SK-N-SH treated with all-trans-retinoic acid at 6 μM for 48 hours (cell line): ENCODE measurements around the gene RELA.

Experiments
- ARNTL ChIP-seq: fragments of 450-650 bp; formaldehyde crosslinking; IDR thresholded peaks from 2 replicates; pipeline ENCODE4 v1.5.0; 2020; ENCODE audit warnings: low read depth, mild to moderate bottlenecking, moderate library complexity, borderline replicate concordance
- BACH2 ChIP-seq: fragments of 250-450 bp; sonication (Bioruptor Pico); IDR thresholded peaks from 2 replicates; pipeline ENCODE4 v1.9.0; 2021; ENCODE audit warnings: mild to moderate bottlenecking, borderline replicate concordance
- CREB5 ChIP-seq: fragments of 250-450 bp; sonication (Bioruptor Pico); IDR thresholded peaks from 2 replicates; pipeline ENCODE4 v1.5.1; 2020; ENCODE audit warnings: low read depth, mild to moderate bottlenecking, moderate library complexity
- CSDC2 ChIP-seq: fragments of 250-450 bp; sonication (Bioruptor Pico); IDR thresholded peaks from 2 replicates; pipeline ENCODE4 v1.5.0; 2020; ENCODE audit warnings: mild to moderate bottlenecking, moderate library complexity
- CSRNP3 ChIP-seq: fragments of 250-450 bp; sonication (Bioruptor Pico); IDR thresholded peaks from 2 replicates; pipeline ENCODE4 v1.5.1; 2021; ENCODE audit warnings: mild to moderate bottlenecking, moderate library complexity
- GLIS3 ChIP-seq: fragments of 250-450 bp; sonication (Bioruptor Pico); IDR thresholded peaks from 2 replicates; pipeline ENCODE4 v1.5.0; 2020; ENCODE audit warnings: mild to moderate bottlenecking, moderate library complexity
- ISL1 ChIP-seq: fragments of 250-450 bp; sonication (Bioruptor Pico); IDR thresholded peaks from 2 replicates; pipeline ENCODE4 v2.1.2; 2022; ENCODE audit warnings: mild to moderate bottlenecking, moderate library complexity
- OSR1 ChIP-seq: fragments of 250-450 bp; sonication (Bioruptor Pico); IDR thresholded peaks from 2 replicates; pipeline ENCODE4 v1.8.0; 2022; ENCODE audit warnings: moderate library complexity, mild to moderate bottlenecking, inconsistent platforms
- PATZ1 ChIP-seq: fragments of 250-450 bp; sonication (Bioruptor Pico); IDR thresholded peaks from 2 replicates; pipeline ENCODE4 v1.8.0; 2020; ENCODE audit warnings: mild to moderate bottlenecking, moderate library complexity, borderline replicate concordance
- RARB ChIP-seq: fragments of 250-450 bp; sonication (Bioruptor Pico); IDR thresholded peaks from 2 replicates; pipeline ENCODE4 v1.8.0; 2021; ENCODE audit warnings: mild to moderate bottlenecking, moderate library complexity
- SNAI2 ChIP-seq: fragments of 250-450 bp; sonication (Bioruptor Pico); IDR thresholded peaks from 2 replicates; pipeline ENCODE4 v1.5.0; 2020; ENCODE audit warnings: mild to moderate bottlenecking, moderate library complexity
- ZFP3 ChIP-seq: fragments of 250-450 bp; sonication (Bioruptor Pico); IDR thresholded peaks from 2 replicates; pipeline ENCODE4 v1.5.0; 2020; ENCODE audit warnings: mild to moderate bottlenecking, moderate library complexity
- ZFP30 ChIP-seq: fragments of 450-650 bp; formaldehyde crosslinking; IDR thresholded peaks from 2 replicates; pipeline ENCODE4 v1.5.0; 2022; ENCODE audit warnings: mild to moderate bottlenecking, moderate library complexity

- TF ChIP-seq PATZ1 (CRISPR knock-in tag) (no peak), RARB (no peak), CSDC2 (CRISPR knock-in tag) (no peak), CSRNP3 (CRISPR knock-in tag) (no peak), ZFP30 (CRISPR knock-in tag) (no peak), SNAI2 (no peak), OSR1 (CRISPR knock-in tag) (no peak), ZFP3 (no peak), ARNTL (CRISPR knock-in tag) (no peak), GLIS3 (no peak), CREB5 (CRISPR knock-in tag) (no peak), ISL1 (CRISPR knock-in tag) (no peak), BACH2 (CRISPR knock-in tag) (no peak)
Observed at GRCh38 chr11:65611758-65612603, 50.7 kb downstream of the RELA start.
